Transverse colon (tissue), 4 donors: ENCODE data around the gene SYCP2. TPM values are rescaled to one million over a fixed set of nuclear protein-coding genes. Genes with fewer than 3 reads are reported as not detected.

Source experiments
- DNase-seq: peaks from one replicate; pipeline ENCODE4 v3.0.0-alpha.2; 2019
- H3K27ac ChIP-seq, 4 donors: fragments of 200-600 bp; sonication (generic); 2 replicates each; pipeline ENCODE4 v1.5.1; 2016 to 2018; ENCODE audit warnings: inconsistent platforms in 4 of 4
- H3K27me3 ChIP-seq: fragments of 200-600 bp; sonication (generic); 2 replicates; pipeline ENCODE4 v1.5.1; 2017; ENCODE audit warnings: inconsistent platforms
- H3K36me3 ChIP-seq, 4 donors: fragments of 200-600 bp; sonication (generic); 2 replicates each; pipeline ENCODE4 v1.5.1; 2017 to 2019; ENCODE audit warnings: inconsistent platforms in 4 of 4
- H3K4me1 ChIP-seq, 4 donors: fragments of 200-600 bp; sonication (generic); 2 replicates each; pipeline ENCODE4 v1.5.1; 2017 to 2020; ENCODE audit warnings: inconsistent platforms in 4 of 4
- H3K4me3 ChIP-seq, 4 donors: fragments of 200-600 bp; sonication (generic); 1 replicate in 1 of 4; 2 replicates in 3 of 4; pipeline versions ENCODE4 v1.5.1 to v1.6.1; 2017 to 2019; ENCODE audit warnings: inconsistent platforms in 4 of 4
- H3K9me3 ChIP-seq, 2 donors: fragments of 200-600 bp; sonication (generic); 2 replicates each; pipeline ENCODE4 v1.5.1; 2017 to 2019; ENCODE audit warnings: inconsistent platforms in 2 of 2
- CTCF ChIP-seq, 5 experiments: fragments of 200-600 bp in 3 of 5; fragments of 450-650 bp in 2 of 5; sonication (generic) in 3 of 5; IDR thresholded peaks; 1 replicate in 2 of 5; 2 replicates in 3 of 5; pipeline ENCODE4 v1.5.1; 2016 to 2017; ENCODE audit warnings: antibody characterized with exemption in 5 of 5, inconsistent platforms in 3 of 5, mild to moderate bottlenecking in 2 of 5, moderate library complexity in 1 of 5
- EP300 ChIP-seq: sonication (generic); formaldehyde crosslinking; IDR thresholded peaks from one replicate; pipeline ENCODE4 v1.6.1; 2017; ENCODE audit warnings: antibody characterized with exemption, low read depth
- POLR2A ChIP-seq: fragments of 450-650 bp; IDR thresholded peaks from one replicate; pipeline ENCODE4 v1.6.1; 2016; ENCODE audit warnings: antibody characterized with exemption, mild to moderate bottlenecking, moderate library complexity
- POLR2AphosphoS5 ChIP-seq, 3 donors: sonication (generic); formaldehyde crosslinking; IDR thresholded peaks; one replicate each; pipeline ENCODE4 v1.6.1; 2016; ENCODE audit warnings: antibody characterized with exemption in 3 of 3
- WGBS, 2 donors: methylation state at CpG; one replicate each; pipeline ENCODE4 v1.1.5; 2018; ENCODE audit warnings: low coverage in 1 of 2; 5-methylcytosine and 5-hydroxymethylcytosine counted together
- in situ Hi-C, 4 donors: fragments of 200-750 bp; cut with MboI; loops; one replicate each; pipeline versions ENCODE4 v1.15.0 to v1.15.1; 2017; ENCODE audit warnings: low sequenced_read_pairs in 3 of 4, low pct_ligation_motif_present in 1 of 4, low pct_unique_long_range_greater_than_20kb in 1 of 4
- intact Hi-C: fragments of 100-400 bp; cut with DNase I; formaldehyde crosslinking; loops from one replicate; pipeline ENCODE4 v1.15.1; 2023; ENCODE audit warnings: low total_unique reads
- total RNA-seq, 4 donors: library from RNA; depleted of rRNA; stranded (reverse); fragments of >200 nt; gene quantifications; one replicate each; pipeline ENCODE4 v1.1.0, GENCODE V29; 2016

SYCP2 gene
- total RNA-seq, 4 donors from 2014 or later = 0.82 to 1.1 TPM; not detected in 2

GRCh38 chr20:59827138-59828056, 106.0 kb downstream of the SYCP2 start:
- Histone ChIP-seq H3K4me3 (no peak overlapping the region), H3K36me3 (no peaks in the 10 kb centered on the region), H3K9me3 (no peaks in the 10 kb centered on the region), H3K4me1 (peaks cover 8 to 24% (median 9%) of the 10 kb centered on the region in 4 donors), H3K27me3 (no peaks in the 10 kb centered on the region), H3K27ac (peak overlapping the region; percentile 73 to 86 (median 82))
- in situ Hi-C loops = no loop called here
- no peak for TF ChIP-seq CTCF (IDR thresholded peaks at IDR 0.05)
- TF ChIP-seq POLR2AphosphoS5 (IDR thresholded peaks at IDR 0.05) = no peak
- no peak for TF ChIP-seq POLR2A
- TF ChIP-seq EP300 = no peak
- intact Hi-C loops = no loop called here
- no peak for DNase-seq
- WGBS, 2 donors = 57% methylated on average over 15 of the region's 16 CpGs; no CpG with 5 or more reads in 1 of the 2 donors

- H3K9me3 ChIP-seq = no peaks in the 10 kb centered on the region
- H3K27me3 ChIP-seq = no peaks in the 10 kb centered on the region
- 60 to 70% methylated on average over 8 of the region's 11 CpGs for WGBS, 2 donors
- no peaks in the 10 kb centered on the region for H3K36me3 ChIP-seq
- peaks cover 8 to 24% (median 9%) of the 10 kb centered on the region in 4 donors for H3K4me1 ChIP-seq
- no peak overlapping the region for H3K4me3 ChIP-seq
- DNase-seq = peak; percentile 93
- H3K27ac ChIP-seq = peak overlapping the region; percentile 73 to 86 (median 82)
- peak; percentile 55 to 96 (median 95) for TF ChIP-seq POLR2AphosphoS5 (IDR thresholded peaks at IDR 0.05)
- peak; percentile 94 for TF ChIP-seq EP300
- TF ChIP-seq CTCF (IDR thresholded peaks at IDR 0.05) = peak in 1 of 5 experiments; percentile 49
- peak; percentile 86 for TF ChIP-seq POLR2A
- intact Hi-C loops = no loop called here
- in situ Hi-C loops = no loop called here
Measured at GRCh38 chr20:59825944-59826759, 107.3 kb downstream of the SYCP2 start.

GRCh38 chr20:59825563-59825920, 107.9 kb downstream of the SYCP2 start:
- H3K4me3 ChIP-seq = no peak overlapping the region
- WGBS, 2 donors = 94% methylated on average over 4 of the region's 4 CpGs; no CpG with 5 or more reads in 1 of the 2 donors
- intact Hi-C loops = no loop called here

GRCh38 chr20:59824711-59825562, 108.5 kb downstream of the SYCP2 start:
- Histone ChIP-seq H3K27ac (no peak overlapping the region), H3K4me3 (no peak overlapping the region), H3K4me1 (peaks cover 8 to 22% (median 9%) of the 10 kb centered on the region in 4 donors), H3K36me3 (no peaks in the 10 kb centered on the region), H3K9me3 (no peaks in the 10 kb centered on the region), H3K27me3 (no peaks in the 10 kb centered on the region)
- in situ Hi-C loops = no loop called here
- TF ChIP-seq EP300 = no peak
- no peak for TF ChIP-seq POLR2AphosphoS5 (IDR thresholded peaks at IDR 0.05)
- TF ChIP-seq POLR2A = no peak
- no peak for TF ChIP-seq CTCF (IDR thresholded peaks at IDR 0.05)
- 63 to 67% methylated on average over 2 to 8 of the region's 8 CpGs for WGBS, 2 donors
- DNase-seq = no peak
- intact Hi-C loops = no loop called here

More at GRCh38 chr20:59825563-59825920, 107.9 kb downstream of the SYCP2 start:
- Histone ChIP-seq H3K9me3 (no peaks in the 10 kb centered on the region), H3K27ac (peak overlapping the region in 3 of 4 donors; percentile 61 to 83 (median 73)), H3K36me3 (no peaks in the 10 kb centered on the region), H3K27me3 (no peaks in the 10 kb centered on the region), H3K4me1 (peaks cover 8 to 22% (median 9%) of the 10 kb centered on the region in 4 donors)
- no peak for TF ChIP-seq POLR2A
- no peak for TF ChIP-seq EP300
- in situ Hi-C loops = no loop called here
- DNase-seq = no peak
